Measurements from ENCODE around the gene DLX4. TPM values are rescaled to one million over a fixed set of nuclear protein-coding genes. Genes with fewer than 3 reads are reported as not detected.
A peak's percentile ranks its signal among the peaks of the same experiment; 100 is the strongest.

DLX4 gene
- total RNA-seq, 1 experiment from 2014 or later = 2.5 TPM

DNA sequence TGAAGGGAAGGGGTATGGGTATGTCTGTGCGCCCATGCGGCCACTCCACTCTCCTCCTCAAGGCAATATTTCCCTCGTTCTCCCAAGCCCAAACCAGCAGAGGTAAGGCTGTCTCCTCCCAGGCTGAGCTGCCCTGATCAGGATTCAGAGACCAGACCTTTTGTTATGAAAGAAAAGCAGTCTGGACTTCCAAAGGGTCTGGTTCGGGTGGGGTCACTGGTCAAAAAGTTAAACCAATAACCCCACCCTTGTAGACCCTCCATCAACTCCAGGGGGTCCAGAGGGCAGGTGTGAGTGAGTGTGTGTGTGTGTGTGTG is 5.7 kb upstream of the DLX4 start:
- H3K9ac ChIP-seq (ENCODE audit: extremely low read depth, insufficient read length, low read length) = no peak overlapping the region
- no peaks in the 10 kb centered on the region for H3K9me3 ChIP-seq (ENCODE audit: control insufficient read depth, low read depth, low read length)
- H3K14ac ChIP-seq (ENCODE audit: insufficient read depth, low read length) = no peak overlapping the region
- no peak overlapping the region for H3K27ac Mint-ChIP-seq
- H2BK5ac ChIP-seq (ENCODE audit: insufficient read length, low read length) = no peak overlapping the region
- H4K5ac ChIP-seq (ENCODE audit: insufficient read length, low read depth, low read length) = no peak overlapping the region
- no peak overlapping the region for H3K23ac ChIP-seq (ENCODE audit: insufficient read length, low read depth, low read length)
- H2AFZ ChIP-seq (ENCODE audit: low read length) = no peak overlapping the region
- H3K4me1 ChIP-seq (ENCODE audit: insufficient read depth, low read length) = no peaks in the 10 kb centered on the region
- H3K56ac ChIP-seq (ENCODE audit: insufficient read length, low read depth, low read length) = no peak overlapping the region
- no peak overlapping the region for H3K18ac ChIP-seq (ENCODE audit: insufficient read length, low read depth, low read length)
- H2BK15ac ChIP-seq (ENCODE audit: low read depth, low read length) = no peak overlapping the region
- H3K4me1 Mint-ChIP-seq = peaks cover 33 to 45% of the 10 kb centered on the region in 2 experiments
- H3K4me3 Mint-ChIP-seq = peak overlapping the region in 1 of 2 experiments; percentile 75; a peak in 4 of 5 replicates
- TF ChIP-seq CTCF (conservative IDR thresholded peaks at IDR 0.05) = no peak
- H3K27ac ChIP-seq (ENCODE audit: insufficient read length, low read depth, low read length) = no peak overlapping the region
- H3K27me3 Mint-ChIP-seq (ENCODE audit: low read depth) = peaks cover 98% of the 10 kb centered on the region
- H3K9me3 Mint-ChIP-seq = peaks cover 0 to 12% of the 10 kb centered on the region in 2 experiments; a peak in 3 of 5 replicates
- no peak overlapping the region for H3T11ph ChIP-seq (ENCODE audit: low read length)
- no peak overlapping the region for H4K8ac ChIP-seq (replicated peaks; ENCODE audit: insufficient read length, low read depth, low read length)
- H2AK5ac ChIP-seq (ENCODE audit: insufficient read length, low read length) = no peak overlapping the region
- H3K36me3 Mint-ChIP-seq (ENCODE audit: insufficient read depth in 1 of 3, low read depth in 3 of 3) = no peaks in the 10 kb centered on the region; a peak in 2 of 7 replicates
- no peaks in the 10 kb centered on the region for H4K20me1 ChIP-seq (ENCODE audit: control insufficient read depth, insufficient read depth, insufficient read length)
- no peak overlapping the region for H4K91ac ChIP-seq (ENCODE audit: insufficient read length, low read depth, low read length)
- peaks cover 6% of the 10 kb centered on the region for H3K23me2 ChIP-seq (ENCODE audit: insufficient read length, low read depth, low read length, poor library complexity, severe bottlenecking)
- no peak for DNase-seq
- H3K79me1 ChIP-seq (ENCODE audit: insufficient read depth, low read depth, low read length, poor library complexity, severe bottlenecking) = no peaks in the 10 kb centered on the region
- H2BK120ac ChIP-seq (ENCODE audit: low read depth, low read length, poor library complexity, severe bottlenecking) = no peak overlapping the region
- H3K27me3 ChIP-seq (ENCODE audit: insufficient read depth, low read length) = peaks cover 65% of the 10 kb centered on the region
- H2BK12ac ChIP-seq (ENCODE audit: insufficient read length, low read depth, low read length) = no peak overlapping the region
- H3K4ac ChIP-seq (ENCODE audit: low read depth, low read length) = no peak overlapping the region
- H2BK20ac ChIP-seq (ENCODE audit: low read depth, low read length, poor library complexity, severe bottlenecking) = no peak overlapping the region
- no CpG with 5 or more reads among the region's 4 CpGs for WGBS (ENCODE audit: extremely low coverage, insufficient read length, low lambda C conversion rate)
- H3K79me2 ChIP-seq (ENCODE audit: insufficient read depth, low read length) = no peaks in the 10 kb centered on the region
- peak overlapping the region; percentile 37 for H3K4me2 ChIP-seq (ENCODE audit: insufficient read depth, insufficient read length, low read length)

Data from H9 (cell line).